NCI-H226 (cell line): ENCODE data around the gene TRIM17.
"Not testable (repeated sequence)": the region's sequence is repeated elsewhere in the genome, so short reads cannot be mapped to it uniquely, and the experiment has no call there.

Experiments
- DNase-seq: peaks from one replicate; pipeline ENCODE4 v3.0.0-alpha.2; 2015

TRIM17 gene

DNA sequence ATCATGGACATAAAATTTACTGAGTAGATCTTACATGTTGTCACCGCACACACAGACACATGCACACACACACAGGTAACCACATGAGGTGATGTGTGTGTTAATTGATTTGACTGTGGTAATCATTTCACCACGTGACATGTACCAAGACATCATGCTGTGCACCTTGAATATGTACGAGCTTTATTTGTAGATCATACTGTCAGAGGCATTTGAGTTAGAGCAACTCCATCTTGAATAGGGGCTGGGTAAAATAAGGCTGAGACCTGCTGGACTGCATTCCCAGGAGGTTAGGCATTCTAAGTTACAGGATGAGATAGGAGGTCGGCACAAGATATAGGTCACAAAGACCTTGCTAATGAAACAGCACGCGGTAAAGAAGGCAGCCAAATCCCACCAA is 31.7 kb upstream of the TRIM17 start:
- DNase-seq, result no peak

DNA sequence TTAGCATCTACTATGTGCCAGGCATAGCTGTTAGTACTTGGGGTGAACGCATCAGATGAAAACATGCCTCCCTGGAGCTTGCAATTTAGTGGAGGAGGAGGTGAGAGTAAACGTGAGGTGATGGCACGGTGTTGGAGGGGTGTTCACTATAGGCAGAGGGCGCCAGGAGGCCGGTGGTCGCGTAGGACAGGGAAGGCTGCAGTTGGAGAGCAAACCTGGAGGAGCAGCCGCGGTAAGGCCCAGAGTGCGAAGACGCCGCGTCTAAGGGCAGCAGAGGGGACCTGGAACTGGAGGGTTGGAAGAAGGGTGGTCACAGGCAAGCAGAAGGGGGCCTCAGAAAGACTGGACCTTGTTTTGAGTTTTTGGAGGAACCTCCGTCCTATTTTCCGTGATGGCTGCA is 30.2 kb upstream of the TRIM17 start:
- no peak for DNase-seq

DNA sequence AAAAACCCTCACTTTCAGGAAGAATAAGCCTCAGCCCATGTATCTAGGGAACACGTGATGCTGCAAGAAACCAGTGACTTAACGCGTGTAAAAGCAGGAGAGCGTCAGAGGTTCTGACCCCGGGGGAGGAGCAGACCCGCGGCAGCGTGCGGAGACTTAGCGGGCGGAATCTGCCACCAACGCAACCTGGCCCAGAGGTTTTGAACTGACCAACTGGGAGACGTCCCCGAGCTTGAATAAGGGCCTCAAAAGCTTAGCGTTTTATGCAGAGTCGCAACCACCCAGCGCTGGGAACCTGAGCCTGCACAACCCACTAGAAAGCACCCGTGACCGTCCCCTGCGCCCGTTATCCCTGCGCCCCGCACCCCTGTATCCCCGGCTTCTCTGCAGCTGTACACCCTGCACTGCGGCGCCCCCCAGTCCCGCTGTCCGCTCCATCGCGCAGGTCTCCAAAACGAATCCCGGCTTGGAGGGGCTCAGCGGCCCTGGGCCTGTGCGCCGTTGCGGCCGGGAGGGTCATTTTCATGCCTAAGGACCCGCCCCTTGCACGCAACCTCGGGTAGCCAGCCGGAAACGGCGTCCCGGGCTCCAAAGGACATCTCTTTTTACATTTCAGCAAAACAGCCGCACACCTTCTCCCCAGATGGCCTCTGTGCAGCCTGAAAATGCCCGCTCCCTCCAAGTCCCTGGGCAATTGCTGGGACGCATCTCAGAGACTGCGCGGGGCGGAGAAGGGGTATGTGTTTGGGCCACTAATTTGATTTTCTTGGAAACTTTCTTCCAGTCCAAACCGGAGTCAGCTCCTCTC is 29.4 kb upstream of the TRIM17 start:
- no peak for DNase-seq

DNA sequence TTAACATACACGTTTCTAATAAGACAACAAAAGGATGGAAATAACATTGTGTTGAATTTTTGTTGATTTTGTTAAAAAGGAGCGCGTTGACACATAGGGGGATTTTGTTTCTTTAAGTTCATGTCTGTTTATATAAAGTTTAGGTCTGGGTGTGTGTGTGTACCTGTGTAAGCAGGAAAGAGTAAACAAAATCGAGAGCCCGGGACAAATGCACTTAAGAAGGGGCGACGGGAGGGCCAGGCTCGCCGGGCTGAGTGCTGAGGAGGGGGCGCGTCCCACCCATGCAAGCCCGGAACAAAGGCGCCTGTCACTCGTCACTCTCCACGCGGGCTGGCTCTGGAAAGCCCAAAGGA is 28.8 kb upstream of the TRIM17 start:
- DNase-seq, result no peak

DNA sequence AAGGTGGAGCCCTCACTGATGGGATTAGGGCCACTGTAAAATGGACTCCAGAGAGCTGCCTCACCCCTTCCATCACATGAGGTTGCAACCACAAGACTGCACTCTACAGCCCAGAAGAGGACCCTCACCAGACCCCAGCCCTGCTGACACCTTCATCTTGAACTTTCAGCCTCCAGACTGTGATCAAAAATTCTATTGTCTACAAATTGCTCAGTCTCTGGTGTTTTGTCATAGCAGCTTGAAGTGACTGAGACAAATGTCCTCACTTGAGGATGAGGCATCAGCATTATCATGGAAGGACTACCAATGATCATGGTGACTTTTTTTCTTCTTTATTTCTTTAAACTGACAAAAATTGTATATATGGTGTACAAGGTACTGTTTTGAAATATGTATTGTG is 26.7 kb upstream of the TRIM17 start:
- DNase-seq, result no peak

DNA sequence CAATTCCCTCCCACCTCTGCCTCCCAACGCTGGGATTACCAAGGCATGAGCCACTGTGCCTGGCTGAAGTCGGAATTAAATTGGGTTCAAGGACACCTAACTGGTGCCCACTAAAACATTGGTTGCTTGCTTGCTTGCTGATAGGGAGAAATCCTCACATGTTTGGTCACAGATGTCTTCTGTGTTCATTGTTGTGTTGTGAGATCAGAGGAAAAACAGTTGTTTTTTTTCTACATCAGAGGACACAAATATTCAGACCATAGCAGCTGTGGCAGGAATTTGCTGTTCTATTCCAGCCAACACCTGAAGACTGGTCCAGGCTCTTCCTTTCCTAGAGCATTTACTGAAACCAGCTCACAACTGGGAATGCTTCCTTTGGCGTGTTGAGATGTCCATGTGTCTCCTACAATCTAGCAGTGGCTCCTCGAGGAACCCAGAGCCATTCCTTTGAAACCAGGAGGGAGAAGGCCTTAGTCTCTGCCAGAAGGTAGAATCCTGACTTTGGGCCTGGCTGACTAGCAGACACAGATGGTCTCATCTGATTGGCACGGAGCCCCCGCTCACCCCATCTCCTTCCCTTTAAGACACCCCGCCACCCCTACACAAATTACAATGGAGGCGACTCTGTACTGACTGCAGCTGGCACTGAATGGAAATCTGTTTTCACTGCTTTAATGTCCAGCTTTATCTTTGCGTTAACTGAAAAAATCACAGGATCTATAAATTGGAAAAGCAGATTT is 24.3 kb upstream of the TRIM17 start:
- DNase-seq, result no peak

DNA sequence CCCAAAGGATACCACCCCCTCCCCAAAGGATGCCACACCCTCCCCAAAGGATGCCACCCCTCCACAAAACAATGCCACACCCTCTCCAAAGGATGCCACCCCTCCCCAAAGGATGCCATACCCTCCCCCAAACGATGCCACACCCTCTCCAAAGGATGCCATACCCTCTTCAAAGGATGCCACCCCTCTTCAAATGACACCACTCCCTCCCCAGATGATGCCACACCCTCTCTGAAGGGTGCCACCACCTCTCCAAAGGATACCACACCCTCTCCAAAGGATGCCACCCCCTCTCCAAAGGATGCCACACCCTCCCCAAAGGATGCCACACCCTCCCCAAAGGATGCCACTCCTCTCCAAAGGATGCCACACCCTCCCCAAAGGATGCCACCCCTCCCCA is 21.6 kb upstream of the TRIM17 start:
- DNase-seq, result no peak

DNA sequence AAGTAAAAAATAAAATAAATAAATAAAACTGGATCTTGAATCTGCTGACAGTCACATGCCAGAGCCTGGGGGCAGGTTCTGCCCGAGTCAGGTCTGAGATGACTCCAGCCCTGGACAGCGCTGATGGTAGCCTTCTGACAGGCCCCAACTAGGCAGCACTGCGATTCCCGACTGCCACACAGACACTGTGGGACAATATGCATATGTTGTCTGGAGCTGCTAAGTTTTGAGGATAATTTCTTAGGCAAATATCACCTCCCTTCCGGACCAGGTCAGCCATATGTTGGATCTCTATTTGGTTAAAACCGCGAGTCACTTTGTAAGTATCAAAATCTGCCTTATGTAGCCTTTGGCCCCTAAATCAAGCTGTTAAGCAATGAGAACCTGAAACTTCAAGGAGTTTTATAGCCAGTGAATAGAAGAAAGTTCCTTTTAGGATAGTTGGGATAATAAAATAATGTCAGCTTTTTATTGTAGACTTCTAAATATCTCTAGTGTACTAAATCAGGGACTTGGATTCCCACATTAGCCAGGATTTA is 20.8 kb upstream of the TRIM17 start:
- no peak for DNase-seq

DNA sequence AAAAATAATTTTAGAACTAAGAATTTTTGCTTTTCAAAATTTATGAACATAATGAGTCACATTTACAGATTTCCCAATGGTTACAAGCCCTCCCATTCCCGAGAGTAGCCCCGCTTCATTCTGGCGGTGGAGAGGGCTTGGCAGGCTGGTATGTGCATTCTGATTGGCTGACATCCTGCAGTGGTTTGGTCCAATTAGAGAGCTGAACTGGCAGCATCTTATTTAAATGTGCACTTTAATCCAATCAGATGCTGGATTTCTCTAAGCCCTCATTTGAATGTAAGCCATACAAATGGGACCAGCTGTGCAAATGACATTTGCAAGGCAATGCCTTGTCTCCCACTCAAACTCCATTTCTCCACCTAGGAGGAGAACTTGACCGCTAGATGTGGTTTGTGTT is 18.0 kb upstream of the TRIM17 start:
- DNase-seq, result no peak

DNA sequence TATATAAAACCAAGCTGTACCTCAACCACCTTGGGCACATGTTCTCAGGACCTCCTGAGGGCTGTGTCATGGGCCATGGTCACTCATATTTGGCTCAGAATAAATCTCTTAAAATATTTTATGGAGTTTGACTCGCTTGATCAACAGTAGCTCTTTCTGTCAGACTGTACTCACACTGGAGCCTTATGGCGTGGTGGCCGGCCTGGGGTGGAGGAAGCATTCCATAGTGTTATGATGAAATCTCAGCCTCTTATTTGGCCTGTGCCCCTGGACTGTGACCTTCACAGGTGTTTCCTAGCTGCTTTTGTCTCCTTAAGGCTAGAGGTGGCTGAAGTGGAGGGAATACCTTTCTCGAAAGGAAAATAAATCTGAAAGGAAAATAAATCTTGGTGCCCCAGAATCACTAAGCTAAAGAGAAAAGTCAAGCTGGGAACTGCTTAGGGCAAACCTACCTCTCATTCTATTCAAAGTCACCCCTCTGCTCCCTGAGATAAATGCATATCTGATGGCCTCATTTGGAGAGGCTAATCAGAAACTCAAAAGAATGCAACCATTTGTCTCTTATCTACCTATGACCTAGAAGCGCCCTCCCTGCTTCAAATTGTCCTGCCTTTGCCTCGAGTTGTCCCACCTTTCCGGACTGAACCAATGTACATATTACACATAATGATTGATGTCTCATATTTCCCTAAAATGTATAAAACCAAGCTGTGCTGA is 16.8 kb upstream of the TRIM17 start:
- DNase-seq, result not testable (repeated sequence)

DNA sequence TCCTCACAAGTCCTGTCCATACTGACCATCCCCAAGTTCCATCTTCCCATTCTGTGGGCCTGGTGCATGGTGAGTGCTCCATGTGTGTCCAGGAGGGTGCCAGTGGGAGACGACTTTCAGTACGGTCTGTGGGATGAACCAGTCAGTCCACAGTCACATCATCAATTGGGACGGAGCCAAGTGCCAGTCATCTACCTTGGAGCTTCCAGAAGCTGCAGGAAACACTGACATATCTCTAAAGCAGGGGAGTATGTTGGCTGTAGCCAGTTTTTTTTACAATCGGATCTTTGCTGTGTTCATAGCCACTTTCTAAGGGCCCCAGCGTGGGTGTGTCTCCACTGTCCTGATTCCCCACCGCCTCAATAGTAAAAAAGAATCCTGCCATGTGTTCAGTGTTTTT is 13.6 kb upstream of the TRIM17 start:
- no peak for DNase-seq

DNA sequence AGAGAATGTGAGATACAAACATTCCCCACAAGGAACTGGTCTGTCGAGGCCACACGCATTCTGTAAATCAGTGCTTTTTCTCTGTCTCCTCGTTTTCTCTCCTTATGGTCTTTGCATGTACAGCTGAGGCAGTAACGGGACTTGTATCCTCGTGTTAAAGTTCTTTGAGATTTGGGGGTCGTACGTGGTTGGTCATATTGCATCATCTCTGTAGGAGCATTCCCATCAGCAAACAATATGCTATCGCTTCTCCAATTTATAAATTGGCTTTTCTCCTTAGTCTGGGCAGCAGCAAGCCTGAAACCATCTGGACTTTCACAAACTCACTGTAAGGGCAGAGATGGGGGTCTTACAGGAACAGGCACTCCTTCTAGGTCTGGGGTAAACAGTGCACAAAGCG is 13.0 kb upstream of the TRIM17 start:
- DNase-seq, result no peak

DNA sequence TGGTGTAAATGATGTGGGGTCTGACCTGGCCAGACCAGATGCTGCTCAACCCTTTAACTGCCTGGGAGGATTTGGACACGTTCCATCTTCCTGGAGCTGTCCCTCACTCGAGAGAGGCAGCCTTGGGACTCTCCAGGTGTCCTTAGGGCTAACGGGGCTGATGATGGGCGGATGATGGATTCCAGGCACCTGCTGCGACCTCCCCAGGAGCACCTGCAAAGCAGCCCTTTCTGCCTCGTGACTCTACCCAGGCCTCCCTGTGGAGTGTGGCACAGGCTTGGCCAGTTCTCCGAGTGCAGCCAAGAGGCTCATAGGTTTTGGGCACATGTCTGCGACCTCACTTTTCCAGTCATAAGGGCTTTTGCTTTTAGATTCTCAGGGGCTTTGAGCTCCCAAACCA is 12.3 kb upstream of the TRIM17 start:
- DNase-seq, result no peak

DNA sequence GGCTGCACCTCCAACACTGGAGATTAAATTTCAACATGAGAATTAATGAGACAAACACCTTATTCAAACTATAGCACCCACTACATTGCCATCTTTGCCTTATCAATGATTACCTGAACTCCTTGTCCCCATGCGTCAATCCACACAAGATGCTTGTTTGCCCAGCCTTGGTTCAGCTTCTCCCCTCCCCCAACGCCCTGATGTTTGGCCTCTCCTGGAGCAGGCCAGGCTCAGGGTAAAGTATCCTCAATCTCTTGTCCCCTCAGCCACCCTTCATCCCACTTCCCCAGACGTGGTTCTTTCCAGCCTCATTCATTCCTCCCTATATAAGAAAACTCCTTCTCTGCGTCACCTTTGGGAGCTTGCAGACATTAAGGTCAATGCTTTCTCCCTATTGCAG is 11.8 kb upstream of the TRIM17 start:
- DNase-seq, result no peak

DNA sequence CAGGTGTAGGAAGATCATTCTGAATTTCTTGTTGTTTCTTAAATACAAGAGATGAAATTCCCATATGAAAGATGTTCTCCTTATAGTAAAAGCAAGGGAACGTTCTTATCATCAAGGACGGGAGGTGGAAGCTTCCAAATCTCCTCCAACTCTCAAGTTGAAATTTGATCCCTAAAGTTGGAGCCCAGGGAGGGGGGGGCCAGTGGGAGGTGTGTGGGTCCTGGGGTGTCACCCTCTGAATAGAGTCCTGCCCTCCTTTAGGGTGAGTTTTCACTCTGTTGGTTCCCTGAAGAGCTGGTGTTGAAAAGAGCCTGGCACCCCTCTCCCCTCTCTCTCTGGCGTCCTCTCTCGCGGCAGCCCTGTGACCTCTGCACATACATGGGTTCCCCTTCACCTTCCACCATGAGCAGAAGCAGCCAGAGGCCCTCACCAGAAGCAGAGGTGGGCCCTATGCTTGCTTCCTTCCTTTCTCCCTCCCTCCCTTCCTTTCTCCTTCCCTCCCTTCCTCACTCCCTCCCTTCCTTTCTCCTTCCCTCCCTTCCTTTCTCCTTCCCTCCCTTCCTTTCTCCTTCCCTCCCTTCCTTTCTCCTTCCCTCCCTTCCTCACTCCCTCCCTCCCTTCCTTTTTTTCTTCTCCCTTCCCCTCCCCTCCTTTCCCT is 10.0 kb upstream of the TRIM17 start:
- DNase-seq, result no peak

DNA sequence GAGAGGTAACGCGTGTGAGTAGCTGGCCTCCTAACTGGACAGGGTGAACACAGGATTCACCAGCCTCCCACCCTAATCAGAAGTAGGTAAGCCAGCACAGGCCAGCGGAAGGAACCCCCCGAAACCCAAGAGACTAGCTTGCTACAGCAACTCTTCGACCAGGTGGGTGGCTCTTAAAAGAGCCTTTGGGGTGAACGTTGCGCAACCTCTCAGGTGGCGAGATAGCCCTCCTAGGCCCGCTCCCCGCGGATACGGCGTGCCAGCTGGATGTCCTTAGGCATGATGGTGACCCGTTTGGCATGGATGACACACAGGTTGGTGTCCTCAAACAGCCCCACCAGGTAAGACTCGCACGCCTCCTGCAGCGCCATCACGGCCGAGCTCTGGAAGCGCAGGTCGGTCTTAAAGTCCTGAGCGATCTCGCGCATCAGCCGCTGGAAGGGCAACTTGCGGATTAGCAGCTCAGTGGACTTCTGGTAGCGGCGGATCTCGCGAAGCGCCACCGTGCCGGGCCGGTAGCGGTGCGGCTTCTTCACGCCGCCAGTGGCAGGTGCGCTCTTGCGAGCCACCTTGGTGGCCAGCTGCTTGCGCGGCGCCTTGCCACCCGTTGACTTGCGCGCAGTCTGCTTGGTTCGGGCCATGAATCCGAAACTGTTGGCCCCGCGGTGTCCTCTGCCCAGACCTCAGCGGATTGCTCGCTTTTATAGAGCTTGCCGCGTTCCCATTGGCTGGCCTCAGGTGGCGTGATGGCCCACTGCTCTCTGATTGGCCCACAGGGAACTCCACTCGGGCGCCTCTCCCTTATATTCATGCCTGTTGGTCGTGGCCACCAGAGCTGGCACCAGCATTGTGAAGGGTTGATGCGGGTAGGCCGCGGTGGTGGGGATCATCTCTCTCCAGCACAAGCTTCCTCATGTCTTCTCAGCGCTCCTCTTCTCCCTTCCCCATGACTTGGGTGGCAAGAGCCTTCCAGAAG is 8.3 kb upstream of the TRIM17 start:
- no peak for DNase-seq

DNA sequence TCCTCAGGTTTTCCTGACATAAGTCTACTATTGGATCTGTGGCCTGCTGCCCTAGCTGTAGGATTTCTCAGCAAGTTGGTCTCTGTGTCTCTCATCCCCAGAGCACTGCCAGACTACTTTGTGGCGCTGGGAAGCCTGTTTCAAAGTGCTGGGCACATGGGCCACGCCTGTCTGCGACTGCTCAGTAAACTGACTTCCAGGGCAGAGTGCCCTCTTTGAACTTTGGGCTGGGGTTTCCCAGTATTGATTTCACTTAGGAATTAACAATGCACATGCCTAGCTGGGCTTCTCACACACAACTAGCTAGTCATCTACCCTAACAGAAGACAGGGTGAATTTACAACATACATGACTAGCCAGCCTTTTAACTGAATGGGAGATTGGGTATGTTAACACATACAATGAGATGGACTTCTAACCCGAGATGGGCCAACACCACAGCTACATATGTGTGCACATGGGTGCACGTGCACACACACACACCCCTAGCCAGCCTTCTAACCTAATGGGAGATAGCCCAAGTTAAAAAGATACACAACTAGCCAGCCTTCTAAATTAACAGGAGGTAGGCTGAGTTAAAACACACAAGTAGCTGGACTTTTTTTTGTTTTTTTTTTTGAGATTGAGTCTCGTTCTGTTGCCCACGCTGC is 6.9 kb upstream of the TRIM17 start:
- no peak for DNase-seq

DNA sequence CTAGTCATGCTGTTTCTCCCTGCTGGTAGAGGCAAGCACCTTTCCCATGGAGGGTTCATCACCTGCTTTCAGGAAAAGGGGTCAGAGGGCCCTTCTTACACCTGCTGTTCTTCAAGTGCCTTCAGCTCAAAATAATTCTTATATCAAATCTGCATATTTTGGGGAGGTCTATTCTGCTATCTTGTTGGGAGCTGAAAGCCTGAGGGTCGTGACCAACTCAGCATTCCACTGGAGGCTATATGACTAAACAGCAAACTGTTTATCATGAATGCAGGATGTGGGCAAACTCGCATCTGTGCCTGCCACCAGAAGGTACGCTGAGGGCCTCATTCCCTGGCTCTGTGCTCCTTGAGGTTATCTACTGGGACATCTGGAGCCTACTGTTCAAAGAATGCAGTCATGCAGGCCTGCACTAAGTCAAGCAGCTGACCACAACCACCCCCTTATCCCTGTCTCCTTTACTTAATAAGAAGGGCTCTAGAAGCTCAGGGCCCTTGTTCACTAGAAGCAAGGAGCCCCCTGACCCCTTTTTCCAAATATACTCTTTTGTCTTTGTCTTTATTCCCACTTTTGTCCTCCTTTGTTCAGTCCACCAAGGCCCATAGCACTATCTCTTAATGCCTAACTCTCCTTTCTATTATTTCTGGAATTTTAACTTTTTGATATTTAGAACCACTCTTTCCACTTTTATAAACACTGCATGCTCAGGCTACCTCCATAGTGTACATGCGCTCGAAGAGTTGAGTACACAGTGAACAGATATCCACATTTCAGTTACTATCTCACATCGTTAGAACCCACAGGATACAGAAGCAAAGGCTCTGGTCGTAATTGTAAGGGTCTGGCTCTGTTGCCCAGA is 4.5 kb upstream of the TRIM17 start:
- peak; percentile 39 for DNase-seq

DNA sequence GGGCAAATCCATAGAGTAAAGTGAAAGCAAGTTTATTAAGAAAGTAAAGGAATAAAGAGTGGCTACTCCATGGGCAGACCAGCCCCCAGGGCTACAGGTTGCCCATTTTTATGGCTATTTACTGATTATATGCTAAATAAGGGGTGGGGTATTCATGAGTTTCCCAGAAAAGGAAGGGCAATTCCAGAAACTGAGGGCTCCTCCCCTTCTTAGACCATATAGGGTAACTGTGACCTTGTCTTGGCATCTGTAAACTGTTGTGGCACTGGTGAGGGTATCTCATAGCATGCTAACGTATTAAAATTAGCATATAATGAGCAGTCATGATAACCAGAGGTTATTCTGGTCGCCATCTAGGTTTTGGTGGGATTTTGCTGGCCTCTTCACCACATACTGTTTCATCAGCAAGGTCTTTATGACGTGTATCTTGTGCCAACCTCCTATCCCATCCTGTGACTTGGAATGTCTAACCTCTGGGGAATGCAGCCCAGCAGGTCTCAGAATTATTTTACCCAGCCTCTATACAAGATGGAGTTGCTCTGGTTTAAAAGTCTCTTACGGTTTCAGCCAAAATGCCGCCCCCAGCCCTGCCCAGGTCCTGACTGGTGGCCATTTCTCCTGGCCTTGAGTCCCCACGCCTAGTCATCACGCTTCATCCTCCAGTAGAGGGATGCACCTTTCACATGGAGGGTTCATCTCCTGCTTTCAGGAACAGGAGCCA is 982 bp upstream of the TRIM17 start:
- DNase-seq, result no peak

DNA sequence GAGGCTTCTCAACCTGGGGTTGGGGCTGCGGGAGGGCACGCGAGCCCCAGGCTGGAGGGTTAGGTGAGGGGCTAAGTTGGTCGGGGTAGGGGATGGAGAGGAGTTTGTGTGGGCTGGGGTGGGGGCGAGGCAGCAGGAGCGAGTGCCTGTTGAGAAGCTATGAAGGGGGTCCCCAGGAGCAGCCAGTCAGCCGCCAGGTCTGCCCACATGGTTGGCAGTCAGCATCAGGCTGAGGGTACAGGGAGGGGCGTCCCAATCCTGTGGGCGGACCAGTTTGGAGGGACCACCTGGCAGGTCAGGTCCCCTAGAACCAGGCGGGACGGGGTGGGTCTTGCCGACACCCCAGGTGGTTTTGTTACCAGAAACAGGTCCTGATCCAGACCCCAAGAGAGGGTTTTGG is 400 bp upstream of the TRIM17 start:
- no peak for DNase-seq
